ENCODE results near the gene IL32.

IL32 gene

DNA sequence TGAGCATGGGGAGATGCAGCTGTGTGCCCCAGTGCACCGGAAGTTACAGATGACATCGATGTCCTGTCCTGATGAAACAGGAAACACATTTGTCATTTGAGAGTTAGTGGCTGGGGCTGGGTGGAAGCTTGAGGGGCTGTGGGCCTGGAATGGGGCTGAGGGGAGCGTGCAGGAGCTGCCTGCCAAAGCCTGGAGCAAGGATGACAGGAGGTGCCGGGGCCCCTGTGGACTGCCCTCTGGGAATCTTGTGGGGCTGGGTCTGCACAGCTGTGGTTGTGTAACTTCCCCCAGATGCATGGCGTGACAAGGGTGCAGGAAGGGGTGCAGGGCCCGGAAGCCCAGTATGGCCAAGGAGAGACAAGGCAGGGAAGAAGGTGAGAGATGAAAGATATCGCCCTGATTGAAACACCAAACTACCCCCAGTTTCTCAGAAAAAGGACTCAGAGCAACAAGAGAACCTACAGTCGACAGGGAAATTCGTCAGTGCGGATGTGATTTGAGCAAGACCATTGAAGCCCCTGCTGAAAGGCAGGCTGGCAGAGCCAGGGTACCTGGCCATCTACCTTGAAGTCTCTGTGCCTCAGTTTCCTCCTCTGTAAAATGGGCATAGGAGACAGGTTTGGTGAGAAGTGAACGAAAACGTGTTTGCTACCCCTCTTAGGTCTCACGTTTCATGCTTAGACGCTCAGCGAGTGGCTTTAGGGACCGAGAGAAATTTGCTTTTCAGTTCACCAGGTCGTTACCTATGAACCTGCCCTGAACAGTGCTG is 10.3 kb upstream of the IL32 start:
- no peak for TF ChIP-seq TAF1 (IDR thresholded peaks at IDR 0.05; ENCODE audit: low read depth)
- no peak for TF ChIP-seq TCF12 (IDR thresholded peaks at IDR 0.05; ENCODE audit: low read depth)
- TF ChIP-seq, protein P1, sequence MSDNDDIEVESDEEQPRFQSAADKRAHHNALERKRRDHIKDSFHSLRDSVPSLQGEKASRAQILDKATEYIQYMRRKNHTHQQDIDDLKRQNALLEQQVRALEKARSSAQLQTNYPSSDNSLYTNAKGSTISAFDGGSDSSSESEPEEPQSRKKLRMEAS (IDR thresholded peaks at IDR 0.05): no peak
- no peak for TF ChIP-seq FOXM1 (IDR thresholded peaks at IDR 0.05; ENCODE audit: borderline replicate concordance, low read depth)
- no peak for TF ChIP-seq ZBTB7A (IDR thresholded peaks at IDR 0.05; ENCODE audit: low read depth)
- no peak for TF ChIP-seq CREB1 (IDR thresholded peaks at IDR 0.05; ENCODE audit: low read depth)
- TF ChIP-seq EGR1 (IDR thresholded peaks at IDR 0.05): no peak
- TF ChIP-seq REST (IDR thresholded peaks at IDR 0.05; ENCODE audit: low read depth): no peak
- TF ChIP-seq RAD21 (IDR thresholded peaks at IDR 0.05; ENCODE audit: low read depth): no peak
- no peak for TF ChIP-seq TEAD4 (IDR thresholded peaks at IDR 0.05)
- TF ChIP-seq NFIC (IDR thresholded peaks at IDR 0.05): no peak
- TF ChIP-seq YY1 (IDR thresholded peaks at IDR 0.05; ENCODE audit: low read depth): no peak
- TF ChIP-seq CEBPB (IDR thresholded peaks at IDR 0.05): no peak
- TF ChIP-seq, protein P2, sequence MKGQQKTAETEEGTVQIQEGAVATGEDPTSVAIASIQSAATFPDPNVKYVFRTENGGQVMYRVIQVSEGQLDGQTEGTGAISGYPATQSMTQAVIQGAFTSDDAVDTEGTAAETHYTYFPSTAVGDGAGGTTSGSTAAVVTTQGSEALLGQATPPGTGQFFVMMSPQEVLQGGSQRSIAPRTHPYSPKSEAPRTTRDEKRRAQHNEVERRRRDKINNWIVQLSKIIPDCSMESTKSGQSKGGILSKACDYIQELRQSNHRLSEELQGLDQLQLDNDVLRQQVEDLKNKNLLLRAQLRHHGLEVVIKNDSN (IDR thresholded peaks at IDR 0.05): no peak
- no peak for TF ChIP-seq EP300 (IDR thresholded peaks at IDR 0.05; ENCODE audit: borderline replicate concordance)

DNA sequence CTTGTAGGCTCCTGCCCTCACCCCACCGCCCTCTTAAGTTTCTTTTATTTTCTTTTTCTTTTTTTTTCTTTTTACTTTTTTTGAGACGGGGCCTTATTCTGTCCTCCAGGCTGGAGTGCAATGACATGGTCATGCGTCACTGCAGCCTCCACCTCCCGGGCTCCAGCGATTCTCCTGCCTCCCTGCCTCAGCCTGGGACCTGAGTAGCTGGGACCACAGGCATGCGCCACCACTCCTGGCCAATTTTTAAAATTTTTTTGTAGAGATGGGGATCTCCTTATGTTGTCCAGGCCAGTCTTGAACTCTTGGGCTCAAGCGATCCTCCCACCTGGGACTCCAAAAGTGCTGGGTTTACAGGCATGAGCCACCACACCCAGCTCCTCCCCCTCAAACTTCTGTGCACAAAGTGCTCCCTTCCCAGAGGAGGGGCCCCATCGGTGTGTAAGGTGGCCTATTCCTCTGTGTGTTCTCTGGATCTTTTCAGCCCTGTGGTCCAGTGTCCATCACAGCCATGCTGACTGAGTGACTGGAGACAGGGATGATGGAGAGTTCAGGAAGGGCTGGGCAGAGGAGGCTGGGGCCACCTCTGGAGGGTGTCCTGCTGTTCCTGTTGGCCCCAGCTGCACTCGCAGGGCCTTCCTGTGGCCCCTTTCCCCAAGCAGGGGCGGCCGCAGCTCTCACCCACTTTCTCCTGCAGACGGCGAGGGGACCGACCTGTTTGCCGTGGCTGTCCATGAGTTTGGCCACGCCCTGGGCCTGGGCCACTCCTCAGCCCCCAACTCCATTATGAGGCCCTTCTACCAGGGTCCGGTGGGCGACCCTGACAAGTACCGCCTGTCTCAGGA is 8.9 kb upstream of the IL32 start:
- TF ChIP-seq, protein P2 (IDR thresholded peaks at IDR 0.05): no peak

DNA sequence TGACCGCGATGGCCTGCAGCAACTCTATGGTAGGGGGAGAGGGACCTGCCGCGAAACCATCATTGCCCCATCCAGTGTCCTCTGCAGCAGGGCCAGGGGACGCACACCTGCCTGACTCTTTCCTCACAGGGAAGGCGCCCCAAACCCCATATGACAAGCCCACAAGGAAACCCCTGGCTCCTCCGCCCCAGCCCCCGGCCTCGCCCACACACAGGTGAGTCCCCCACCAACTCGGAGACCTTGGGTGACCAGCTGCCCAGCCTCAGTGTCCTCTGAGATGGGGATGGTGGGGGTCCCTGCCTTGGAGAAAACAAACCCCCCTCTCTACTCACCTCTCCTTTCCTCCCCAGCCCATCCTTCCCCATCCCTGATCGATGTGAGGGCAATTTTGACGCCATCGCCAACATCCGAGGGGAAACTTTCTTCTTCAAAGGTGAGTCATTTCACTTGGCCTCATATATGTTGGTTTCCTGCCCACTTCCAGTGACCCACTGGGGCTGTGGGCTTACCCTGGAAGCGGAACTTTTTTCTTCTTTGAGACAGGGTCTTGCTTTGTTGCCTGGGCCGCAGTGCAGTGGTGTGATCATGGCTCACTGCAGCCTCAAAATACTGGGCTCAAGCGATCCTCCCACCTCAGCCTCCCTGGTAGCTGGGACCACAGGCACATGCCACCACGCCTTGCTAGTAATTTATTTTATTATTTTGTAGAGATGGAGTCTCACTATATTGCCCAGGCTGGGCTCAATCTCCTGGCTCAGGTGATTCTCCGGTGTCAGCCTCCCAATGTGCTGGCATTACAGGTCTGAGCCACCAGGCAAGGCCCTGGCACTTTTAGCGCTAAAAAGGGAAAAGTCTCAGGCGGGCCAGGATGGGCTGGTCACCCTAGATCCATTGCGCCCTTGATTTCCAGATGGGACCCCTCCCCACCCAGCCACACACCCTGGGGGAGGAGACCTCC is 8.0 kb upstream of the IL32 start:
- TF ChIP-seq FOXM1 (IDR thresholded peaks at IDR 0.05; ENCODE audit: borderline replicate concordance, low read depth) (no peak), EP300 (IDR thresholded peaks at IDR 0.05; ENCODE audit: borderline replicate concordance) (no peak), TEAD4 (IDR thresholded peaks at IDR 0.05) (no peak), EGR1 (IDR thresholded peaks at IDR 0.05) (no peak), TAF1 (IDR thresholded peaks at IDR 0.05; ENCODE audit: low read depth) (no peak), CEBPB (IDR thresholded peaks at IDR 0.05) (no peak), ZBTB7A (IDR thresholded peaks at IDR 0.05; ENCODE audit: low read depth) (no peak), REST (IDR thresholded peaks at IDR 0.05; ENCODE audit: low read depth) (no peak), CREB1 (IDR thresholded peaks at IDR 0.05; ENCODE audit: low read depth) (no peak)
- TF ChIP-seq, protein P2 (IDR thresholded peaks at IDR 0.05): no peak

- TF ChIP-seq TCF12 (IDR thresholded peaks at IDR 0.05; ENCODE audit: low read depth) (no peak), EP300 (IDR thresholded peaks at IDR 0.05; ENCODE audit: borderline replicate concordance) (no peak)
Observed at GRCh38 chr16:3058139-3059030, 7.1 kb upstream of the IL32 start.

All from Ishikawa (cell line).